Panc1 (cell line): Measurements from ENCODE around the gene C9orf72.

Source experiments
- POLR2AphosphoS5 ChIP-seq: IDR thresholded peaks from 2 replicates; pipeline ENCODE4 v1.6.1; 2012; ENCODE audit warnings: mild to moderate bottlenecking, low read depth, low read length, moderate library complexity
- SIN3A ChIP-seq: IDR thresholded peaks from 2 replicates; pipeline ENCODE4 v1.6.1; 2012; ENCODE audit warnings: low read depth, mild to moderate bottlenecking, low read length, moderate library complexity, borderline replicate concordance; ENCODE audit not compliant: insufficient read depth
- TCF7L2 ChIP-seq: IDR thresholded peaks from 2 replicates; pipeline ENCODE4 v1.6.1; 2011; ENCODE audit warnings: mild to moderate bottlenecking, low read depth, low read length, inconsistent platforms
- TF ChIP-seq, protein P1 (sequence below): fragments of 450-650 bp; IDR thresholded peaks from 2 replicates; pipeline ENCODE4 v1.5.1; 2017; ENCODE audit warnings: mild to moderate bottlenecking
- TF ChIP-seq, protein P2 (sequence below), 2 experiments: IDR thresholded peaks; 2 replicates each; pipeline ENCODE4 v1.6.1; 2011 to 2012; ENCODE audit warnings: low read depth in 2 of 2, control low read depth in 1 of 2, low read length in 1 of 2, mild to moderate bottlenecking in 1 of 2, moderate library complexity in 1 of 2; ENCODE audit not compliant: insufficient read depth in 1 of 2

DNA sequence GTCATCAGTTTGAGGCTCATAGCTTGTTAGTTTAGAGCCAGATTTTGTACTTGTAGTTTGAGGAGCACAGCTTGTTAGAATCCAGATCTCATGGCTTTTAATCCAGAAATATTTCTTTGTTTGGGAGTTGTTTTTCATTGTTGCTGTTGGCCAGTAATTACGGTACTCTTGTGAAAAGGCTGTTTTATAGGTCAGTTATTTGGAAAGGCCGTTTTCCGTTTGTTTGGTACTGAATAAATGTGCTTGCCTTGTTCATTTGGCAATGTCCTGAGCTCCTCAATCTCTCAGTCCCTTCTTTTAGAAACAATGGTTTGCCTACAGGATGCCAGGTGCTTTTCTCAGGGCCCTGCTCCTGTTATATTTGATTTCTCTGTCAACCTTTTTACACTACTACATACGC lies 39.1 kb downstream of the C9orf72 start:
- TF ChIP-seq POLR2AphosphoS5 (no peak), SIN3A (no peak), TCF7L2 (no peak)
- TF ChIP-seq, protein P1, sequence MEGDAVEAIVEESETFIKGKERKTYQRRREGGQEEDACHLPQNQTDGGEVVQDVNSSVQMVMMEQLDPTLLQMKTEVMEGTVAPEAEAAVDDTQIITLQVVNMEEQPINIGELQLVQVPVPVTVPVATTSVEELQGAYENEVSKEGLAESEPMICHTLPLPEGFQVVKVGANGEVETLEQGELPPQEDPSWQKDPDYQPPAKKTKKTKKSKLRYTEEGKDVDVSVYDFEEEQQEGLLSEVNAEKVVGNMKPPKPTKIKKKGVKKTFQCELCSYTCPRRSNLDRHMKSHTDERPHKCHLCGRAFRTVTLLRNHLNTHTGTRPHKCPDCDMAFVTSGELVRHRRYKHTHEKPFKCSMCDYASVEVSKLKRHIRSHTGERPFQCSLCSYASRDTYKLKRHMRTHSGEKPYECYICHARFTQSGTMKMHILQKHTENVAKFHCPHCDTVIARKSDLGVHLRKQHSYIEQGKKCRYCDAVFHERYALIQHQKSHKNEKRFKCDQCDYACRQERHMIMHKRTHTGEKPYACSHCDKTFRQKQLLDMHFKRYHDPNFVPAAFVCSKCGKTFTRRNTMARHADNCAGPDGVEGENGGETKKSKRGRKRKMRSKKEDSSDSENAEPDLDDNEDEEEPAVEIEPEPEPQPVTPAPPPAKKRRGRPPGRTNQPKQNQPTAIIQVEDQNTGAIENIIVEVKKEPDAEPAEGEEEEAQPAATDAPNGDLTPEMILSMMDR = no peak
- TF ChIP-seq, protein P2, sequence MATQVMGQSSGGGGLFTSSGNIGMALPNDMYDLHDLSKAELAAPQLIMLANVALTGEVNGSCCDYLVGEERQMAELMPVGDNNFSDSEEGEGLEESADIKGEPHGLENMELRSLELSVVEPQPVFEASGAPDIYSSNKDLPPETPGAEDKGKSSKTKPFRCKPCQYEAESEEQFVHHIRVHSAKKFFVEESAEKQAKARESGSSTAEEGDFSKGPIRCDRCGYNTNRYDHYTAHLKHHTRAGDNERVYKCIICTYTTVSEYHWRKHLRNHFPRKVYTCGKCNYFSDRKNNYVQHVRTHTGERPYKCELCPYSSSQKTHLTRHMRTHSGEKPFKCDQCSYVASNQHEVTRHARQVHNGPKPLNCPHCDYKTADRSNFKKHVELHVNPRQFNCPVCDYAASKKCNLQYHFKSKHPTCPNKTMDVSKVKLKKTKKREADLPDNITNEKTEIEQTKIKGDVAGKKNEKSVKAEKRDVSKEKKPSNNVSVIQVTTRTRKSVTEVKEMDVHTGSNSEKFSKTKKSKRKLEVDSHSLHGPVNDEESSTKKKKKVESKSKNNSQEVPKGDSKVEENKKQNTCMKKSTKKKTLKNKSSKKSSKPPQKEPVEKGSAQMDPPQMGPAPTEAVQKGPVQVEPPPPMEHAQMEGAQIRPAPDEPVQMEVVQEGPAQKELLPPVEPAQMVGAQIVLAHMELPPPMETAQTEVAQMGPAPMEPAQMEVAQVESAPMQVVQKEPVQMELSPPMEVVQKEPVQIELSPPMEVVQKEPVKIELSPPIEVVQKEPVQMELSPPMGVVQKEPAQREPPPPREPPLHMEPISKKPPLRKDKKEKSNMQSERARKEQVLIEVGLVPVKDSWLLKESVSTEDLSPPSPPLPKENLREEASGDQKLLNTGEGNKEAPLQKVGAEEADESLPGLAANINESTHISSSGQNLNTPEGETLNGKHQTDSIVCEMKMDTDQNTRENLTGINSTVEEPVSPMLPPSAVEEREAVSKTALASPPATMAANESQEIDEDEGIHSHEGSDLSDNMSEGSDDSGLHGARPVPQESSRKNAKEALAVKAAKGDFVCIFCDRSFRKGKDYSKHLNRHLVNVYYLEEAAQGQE (IDR thresholded peaks at IDR 0.05; ENCODE audit: insufficient read depth in 1 of 2, low read depth in 2 of 2, low read length in 1 of 2) = no peak
